ENCODE results near the gene ZNF662.

DNA sequence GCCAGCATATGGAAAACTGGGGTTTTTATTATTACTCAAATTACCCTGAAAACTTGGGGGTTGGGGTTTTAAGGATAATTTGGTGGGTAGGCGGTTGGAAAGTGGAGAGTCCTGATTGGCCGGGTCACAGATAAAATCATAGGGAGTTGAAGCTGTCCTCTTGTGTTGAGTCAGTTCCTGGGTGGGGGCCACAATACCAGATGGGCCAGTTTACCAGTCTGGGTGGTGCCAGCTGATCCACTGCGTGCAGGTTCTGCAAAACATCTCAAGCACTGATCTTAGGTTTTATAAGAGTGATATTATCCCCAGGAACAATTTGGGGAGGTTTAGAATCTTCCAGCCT is 4.9 kb upstream of the ZNF662 start:
- TF ChIP-seq CTCF (IDR thresholded peaks at IDR 0.05; ENCODE audit: low read length) (no peak), EZH2 (optimal IDR thresholded peaks at IDR 0.05; ENCODE audit: low read depth, low read length) (no peak), EZH2phosphoT487 (IDR thresholded peaks at IDR 0.05; ENCODE audit: low read length) (no peak)
